ENCODE results near the gene ATXN7L1.

Gene ATXN7L1, protein sequence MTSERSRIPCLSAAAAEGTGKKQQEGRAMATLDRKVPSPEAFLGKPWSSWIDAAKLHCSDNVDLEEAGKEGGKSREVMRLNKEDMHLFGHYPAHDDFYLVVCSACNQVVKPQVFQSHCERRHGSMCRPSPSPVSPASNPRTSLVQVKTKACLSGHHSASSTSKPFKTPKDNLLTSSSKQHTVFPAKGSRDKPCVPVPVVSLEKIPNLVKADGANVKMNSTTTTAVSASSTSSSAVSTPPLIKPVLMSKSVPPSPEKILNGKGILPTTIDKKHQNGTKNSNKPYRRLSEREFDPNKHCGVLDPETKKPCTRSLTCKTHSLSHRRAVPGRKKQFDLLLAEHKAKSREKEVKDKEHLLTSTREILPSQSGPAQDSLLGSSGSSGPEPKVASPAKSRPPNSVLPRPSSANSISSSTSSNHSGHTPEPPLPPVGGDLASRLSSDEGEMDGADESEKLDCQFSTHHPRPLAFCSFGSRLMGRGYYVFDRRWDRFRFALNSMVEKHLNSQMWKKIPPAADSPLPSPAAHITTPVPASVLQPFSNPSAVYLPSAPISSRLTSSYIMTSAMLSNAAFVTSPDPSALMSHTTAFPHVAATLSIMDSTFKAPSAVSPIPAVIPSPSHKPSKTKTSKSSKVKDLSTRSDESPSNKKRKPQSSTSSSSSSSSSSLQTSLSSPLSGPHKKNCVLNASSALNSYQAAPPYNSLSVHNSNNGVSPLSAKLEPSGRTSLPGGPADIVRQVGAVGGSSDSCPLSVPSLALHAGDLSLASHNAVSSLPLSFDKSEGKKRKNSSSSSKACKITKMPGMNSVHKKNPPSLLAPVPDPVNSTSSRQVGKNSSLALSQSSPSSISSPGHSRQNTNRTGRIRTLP

DNA sequence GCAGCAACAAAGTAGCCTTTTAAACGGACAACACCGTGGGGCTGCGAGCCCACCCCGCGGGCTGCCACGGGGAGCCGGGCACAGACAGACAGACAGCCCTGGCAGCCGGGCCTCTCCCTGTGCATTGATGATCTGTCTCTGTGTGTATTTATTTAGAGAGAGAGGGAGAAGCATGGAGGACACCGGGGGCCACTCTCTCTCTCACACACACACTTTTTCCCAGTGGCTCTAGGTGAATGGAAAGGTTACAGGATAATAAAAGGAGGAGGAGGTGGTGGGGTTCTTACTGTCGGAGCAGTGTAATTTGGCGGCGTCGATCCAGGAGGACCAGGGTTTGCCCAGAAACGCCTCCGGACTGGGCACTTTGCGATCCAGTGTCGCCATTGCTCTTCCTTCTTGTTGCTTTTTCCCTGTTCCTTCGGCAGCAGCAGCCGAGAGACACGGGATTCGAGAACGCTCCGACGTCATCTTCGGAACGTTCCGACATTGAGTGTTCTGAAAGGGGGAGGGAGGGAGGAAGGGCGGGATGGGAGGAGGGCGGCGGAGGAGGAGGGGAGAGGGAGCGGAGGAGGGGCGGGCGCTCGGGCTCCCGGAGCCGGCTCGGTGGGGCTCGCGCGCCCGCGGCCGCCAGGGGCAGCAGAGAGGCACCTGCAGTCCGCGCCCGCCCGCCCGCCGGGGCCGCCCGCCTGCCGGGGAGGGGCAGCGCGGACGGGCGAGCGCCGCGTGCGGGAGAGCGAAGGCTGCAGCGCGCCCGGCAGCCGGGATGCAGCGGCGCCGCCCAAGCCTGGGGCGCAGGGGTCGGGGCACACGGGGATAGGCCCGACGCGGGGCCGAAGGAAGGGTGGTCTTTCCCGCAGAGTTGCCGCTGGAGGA lies at the start of gene ATXN7L1:
Gene ATXN7L1, minus strand, starts transcription at position 509 of the 873 bp plus-strand sequence. Its CDS starts 41 bp downstream, at position 468.
- Histone ChIP-seq H3K27me3 (ENCODE audit: control insufficient read depth, insufficient read depth, low read length) (no peaks in the 10 kb centered on the region; the same call in 1 of the 2 replicates), H3K4me1 (ENCODE audit: control insufficient read depth, insufficient read depth, low read length) (peaks cover 1% of the 10 kb centered on the region; the same call in 1 of the 2 replicates), H3K9me3 (ENCODE audit: control insufficient read depth, insufficient read depth, low read length) (no peaks in the 10 kb centered on the region), H3K27ac (ENCODE audit: low read length) (no peak within 1 kb of the TSS), H3K4me3 (ENCODE audit: low read length) (peak within 1 kb of the TSS; percentile 72), H3K36me3 (ENCODE audit: control insufficient read depth, insufficient read depth, low read length) (no peaks in the 10 kb centered on the region)
- DNase-seq (ENCODE audit: low read depth, low spot score): peak; percentile 91
- no CpG with 5 or more reads among the region's 77 CpGs for whole genome bisulfite sequencing (ENCODE audit: insufficient coverage, insufficient read length)

DNA sequence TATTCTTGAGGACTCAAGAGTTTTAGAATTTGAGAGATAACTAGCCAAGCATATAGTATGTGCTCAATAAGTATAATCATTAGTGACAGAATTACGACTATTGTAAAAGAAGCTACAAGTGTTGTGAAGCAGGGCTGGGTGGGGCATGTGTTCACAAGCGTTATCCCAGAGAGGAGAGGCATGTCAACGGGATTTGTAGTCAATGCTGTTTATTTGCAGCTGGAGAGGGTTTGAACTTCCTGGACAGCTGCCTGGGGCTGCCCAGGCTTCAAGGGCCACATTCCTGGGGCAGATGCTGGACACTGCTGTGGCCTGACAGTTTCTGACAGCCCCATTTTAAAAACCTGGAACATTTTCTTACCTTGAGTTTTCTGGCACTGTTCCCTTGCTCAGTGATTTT lies 49.7 kb upstream of the ATXN7L1 start:
- Histone ChIP-seq H3K9me3 (ENCODE audit: control insufficient read depth, insufficient read depth, low read length) (no peaks in the 10 kb centered on the region), H3K36me3 (ENCODE audit: control insufficient read depth, insufficient read depth, low read length) (no peaks in the 10 kb centered on the region), H3K27me3 (ENCODE audit: control insufficient read depth, insufficient read depth, low read length) (no peaks in the 10 kb centered on the region), H3K4me1 (ENCODE audit: control insufficient read depth, insufficient read depth, low read length) (no peaks in the 10 kb centered on the region), H3K4me3 (ENCODE audit: low read length) (no peak overlapping the region), H3K27ac (ENCODE audit: low read length) (no peak overlapping the region)
- DNase-seq (ENCODE audit: low read depth, low spot score): no peak
- WGBS (ENCODE audit: insufficient coverage, insufficient read length): no CpG with 5 or more reads among the region's 3 CpGs

DNA sequence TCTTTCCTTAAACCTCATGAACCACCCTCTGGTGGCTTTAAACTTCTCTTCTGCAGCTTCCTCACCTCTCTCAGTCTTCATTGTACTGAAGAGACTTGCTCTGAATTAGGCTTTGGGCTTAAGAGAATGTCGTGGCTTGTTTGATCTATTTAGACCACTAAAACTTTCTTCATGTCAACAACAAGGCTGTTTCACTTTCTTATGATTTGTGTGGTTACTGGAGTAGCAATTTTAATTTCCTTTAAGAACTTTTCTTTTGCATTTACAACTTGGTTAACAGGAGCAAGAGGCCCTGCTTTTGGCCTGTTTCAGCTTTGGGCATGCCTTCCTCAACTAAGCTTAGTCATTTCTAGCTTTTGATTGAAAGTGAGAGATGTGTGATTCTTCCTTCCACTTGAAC lies 48.5 kb upstream of the ATXN7L1 start:
- no peaks in the 10 kb centered on the region; the same call in 1 of the 2 replicates for H3K9me3 ChIP-seq (ENCODE audit: control insufficient read depth, insufficient read depth, low read length)
- H3K27ac ChIP-seq (ENCODE audit: low read length): no peak overlapping the region
- no peaks in the 10 kb centered on the region for H3K4me1 ChIP-seq (ENCODE audit: control insufficient read depth, insufficient read depth, low read length)
- no CpG with 5 or more reads among the region's 1 CpG for WGBS (ENCODE audit: insufficient coverage, insufficient read length)
- no peak for DNase-seq (ENCODE audit: low read depth, low spot score)
- H3K36me3 ChIP-seq (ENCODE audit: control insufficient read depth, insufficient read depth, low read length): no peaks in the 10 kb centered on the region
- no peak overlapping the region for H3K4me3 ChIP-seq (ENCODE audit: low read length)
- no peaks in the 10 kb centered on the region for H3K27me3 ChIP-seq (ENCODE audit: control insufficient read depth, insufficient read depth, low read length)

DNA sequence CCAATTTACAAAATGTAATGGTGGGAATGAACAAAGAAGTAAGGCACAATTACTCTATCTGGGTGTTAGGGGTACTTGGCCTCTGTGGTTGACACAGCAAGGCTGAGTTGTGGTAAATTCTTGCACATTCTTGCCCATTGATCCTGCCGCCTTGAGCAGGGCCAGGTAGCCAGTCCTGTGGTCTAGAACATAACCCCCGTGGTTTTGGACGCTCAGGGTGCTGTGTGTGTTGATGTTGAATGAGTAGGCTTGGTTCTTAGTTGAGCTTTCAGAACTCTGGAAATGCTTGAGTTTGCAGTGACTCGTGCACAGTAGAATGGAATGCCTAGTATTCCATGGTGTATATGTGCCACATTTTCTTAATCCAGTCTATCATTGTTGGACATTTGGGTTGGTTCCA lies 44.4 kb upstream of the ATXN7L1 start:
- WGBS (ENCODE audit: insufficient coverage, insufficient read length): no CpG with 5 or more reads among the region's 4 CpGs
- no peak for DNase-seq (ENCODE audit: low read depth, low spot score)

DNA sequence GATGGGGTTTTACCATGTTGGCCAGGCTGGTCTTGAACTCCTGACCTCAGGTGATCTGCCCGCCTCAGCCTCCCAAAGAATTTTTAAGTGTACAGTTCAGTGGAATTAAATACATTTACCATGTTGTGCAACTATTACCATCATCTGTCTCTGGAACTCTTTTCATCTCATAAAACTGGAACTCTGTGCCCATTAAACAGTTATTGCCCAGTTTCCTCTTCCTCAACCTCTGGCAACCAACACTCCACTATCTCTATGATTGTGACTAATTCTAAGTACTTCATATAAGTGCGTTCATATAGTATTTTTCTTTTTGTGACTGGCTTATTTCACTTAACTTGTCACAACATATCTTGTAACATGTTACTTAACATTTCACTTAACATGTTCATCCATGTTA lies 41.3 kb upstream of the ATXN7L1 start:
- H3K4me1 ChIP-seq (ENCODE audit: control insufficient read depth, insufficient read depth, low read length): no peaks in the 10 kb centered on the region
- no peaks in the 10 kb centered on the region for H3K27me3 ChIP-seq (ENCODE audit: control insufficient read depth, insufficient read depth, low read length)
- H3K36me3 ChIP-seq (ENCODE audit: control insufficient read depth, insufficient read depth, low read length): no peaks in the 10 kb centered on the region
- H3K9me3 ChIP-seq (ENCODE audit: control insufficient read depth, insufficient read depth, low read length): no peaks in the 10 kb centered on the region; the same call in 1 of the 2 replicates
- WGBS (ENCODE audit: insufficient coverage, insufficient read length): no CpG with 5 or more reads among the region's 2 CpGs
- H3K4me3 ChIP-seq (ENCODE audit: low read length): no peak overlapping the region
- H3K27ac ChIP-seq (ENCODE audit: low read length): no peak overlapping the region
- no peak for DNase-seq (ENCODE audit: low read depth, low spot score)

More for the DNA sequence above, 44.4 kb upstream of the ATXN7L1 start:
- no peaks in the 10 kb centered on the region for H3K27me3 ChIP-seq (ENCODE audit: control insufficient read depth, insufficient read depth, low read length)
- H3K9me3 ChIP-seq (ENCODE audit: control insufficient read depth, insufficient read depth, low read length): no peaks in the 10 kb centered on the region; the same call in 1 of the 2 replicates
- H3K4me3 ChIP-seq (ENCODE audit: low read length): no peak overlapping the region
- H3K27ac ChIP-seq (ENCODE audit: low read length): no peak overlapping the region
- H3K36me3 ChIP-seq (ENCODE audit: control insufficient read depth, insufficient read depth, low read length): no peaks in the 10 kb centered on the region
- H3K4me1 ChIP-seq (ENCODE audit: control insufficient read depth, insufficient read depth, low read length): no peaks in the 10 kb centered on the region

DNA sequence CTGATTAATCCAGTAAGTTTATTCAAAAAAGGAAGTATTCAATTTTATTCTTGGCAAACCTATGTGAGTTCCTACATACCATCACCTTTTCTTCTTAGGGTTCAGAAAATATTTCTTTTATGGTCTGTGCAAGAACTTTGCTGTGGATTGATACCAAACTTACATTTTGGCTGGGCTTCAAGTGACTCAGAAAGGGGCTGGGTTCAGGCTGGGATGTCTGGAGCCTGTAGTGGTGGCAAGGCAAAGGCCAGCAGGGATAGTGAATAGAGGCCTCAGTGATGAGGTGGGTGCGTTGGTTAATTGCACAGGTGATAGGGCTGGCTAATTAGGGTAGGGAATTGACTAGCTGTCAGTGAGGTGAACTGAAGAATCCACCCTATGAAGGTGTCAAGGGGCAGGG lies 40.2 kb upstream of the ATXN7L1 start:
- H3K4me1 ChIP-seq (ENCODE audit: control insufficient read depth, insufficient read depth, low read length): no peaks in the 10 kb centered on the region
- no peaks in the 10 kb centered on the region for H3K36me3 ChIP-seq (ENCODE audit: control insufficient read depth, insufficient read depth, low read length)
- no peak overlapping the region for H3K27ac ChIP-seq (ENCODE audit: low read length)
- no peaks in the 10 kb centered on the region; the same call in 1 of the 2 replicates for H3K9me3 ChIP-seq (ENCODE audit: control insufficient read depth, insufficient read depth, low read length)
- WGBS (ENCODE audit: insufficient coverage, insufficient read length): no CpG with 5 or more reads among the region's 1 CpG
- no peak for DNase-seq (ENCODE audit: low read depth, low spot score)
- H3K27me3 ChIP-seq (ENCODE audit: control insufficient read depth, insufficient read depth, low read length): no peaks in the 10 kb centered on the region
- H3K4me3 ChIP-seq (ENCODE audit: low read length): no peak overlapping the region

DNA sequence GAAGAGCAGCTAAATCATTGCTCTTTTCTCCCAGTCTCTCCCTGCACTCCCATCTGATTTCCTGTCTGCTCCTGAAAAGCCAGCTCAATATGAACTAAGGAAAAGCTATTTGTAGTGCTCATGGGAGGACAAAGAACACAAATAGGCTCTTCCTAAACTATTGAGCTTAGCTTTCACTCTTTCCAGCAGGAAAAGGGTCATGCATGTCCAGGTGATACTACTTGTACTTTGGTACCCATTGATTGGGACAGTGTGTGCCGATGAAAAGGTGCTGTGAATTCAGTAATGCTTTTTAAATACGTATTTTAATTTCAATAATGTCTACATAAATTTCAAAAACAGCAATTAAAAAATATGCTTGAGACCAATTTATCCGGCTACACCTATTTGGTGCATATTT lies 37.5 kb upstream of the ATXN7L1 start:
- Histone ChIP-seq H3K4me3 (ENCODE audit: low read length) (no peak overlapping the region), H3K4me1 (ENCODE audit: control insufficient read depth, insufficient read depth, low read length) (no peaks in the 10 kb centered on the region), H3K36me3 (ENCODE audit: control insufficient read depth, insufficient read depth, low read length) (no peaks in the 10 kb centered on the region), H3K27ac (ENCODE audit: low read length) (no peak overlapping the region), H3K27me3 (ENCODE audit: control insufficient read depth, insufficient read depth, low read length) (no peaks in the 10 kb centered on the region), H3K9me3 (ENCODE audit: control insufficient read depth, insufficient read depth, low read length) (no peaks in the 10 kb centered on the region)
- WGBS (ENCODE audit: insufficient coverage, insufficient read length): no CpG with 5 or more reads among the region's 3 CpGs
- DNase-seq (ENCODE audit: low read depth, low spot score): no peak

DNA sequence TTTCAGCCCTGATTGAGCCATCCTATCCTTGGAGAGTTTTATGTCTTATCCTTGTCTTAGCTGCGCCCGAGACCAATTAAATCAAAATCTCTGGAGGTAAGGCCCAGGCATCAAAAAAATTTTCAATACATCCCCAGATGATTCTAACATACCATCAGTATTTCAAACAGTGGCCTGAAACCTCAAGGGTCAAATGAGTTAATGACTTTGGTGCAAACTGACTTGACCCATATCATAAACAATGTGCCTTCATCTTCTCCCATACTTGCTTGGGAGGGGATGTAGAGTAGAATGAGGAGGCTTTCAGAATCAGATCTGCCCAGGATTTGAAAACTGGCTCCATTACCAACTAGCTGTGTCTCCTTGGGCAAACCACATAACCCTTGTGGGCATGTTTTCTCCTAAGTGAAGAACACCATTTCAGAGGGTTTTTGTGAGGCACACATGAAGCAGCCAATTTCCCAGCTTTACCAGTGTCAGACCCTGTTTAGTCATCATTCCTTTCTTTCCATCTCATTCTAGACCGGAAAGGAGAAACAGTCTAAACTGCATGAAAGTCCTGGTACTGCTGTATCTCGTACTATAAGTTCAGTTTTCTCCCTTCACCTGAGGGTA lies 35.7 kb upstream of the ATXN7L1 start:
- no peaks in the 10 kb centered on the region for H3K4me1 ChIP-seq (ENCODE audit: control insufficient read depth, insufficient read depth, low read length)
- no peak overlapping the region for H3K27ac ChIP-seq (ENCODE audit: low read length)
- no peaks in the 10 kb centered on the region for H3K27me3 ChIP-seq (ENCODE audit: control insufficient read depth, insufficient read depth, low read length)
- no CpG with 5 or more reads among the region's 4 CpGs for WGBS (ENCODE audit: insufficient coverage, insufficient read length)
- no peaks in the 10 kb centered on the region for H3K9me3 ChIP-seq (ENCODE audit: control insufficient read depth, insufficient read depth, low read length)
- no peak overlapping the region for H3K4me3 ChIP-seq (ENCODE audit: low read length)
- no peak for DNase-seq (ENCODE audit: low read depth, low spot score)
- H3K36me3 ChIP-seq (ENCODE audit: control insufficient read depth, insufficient read depth, low read length): no peaks in the 10 kb centered on the region

DNA sequence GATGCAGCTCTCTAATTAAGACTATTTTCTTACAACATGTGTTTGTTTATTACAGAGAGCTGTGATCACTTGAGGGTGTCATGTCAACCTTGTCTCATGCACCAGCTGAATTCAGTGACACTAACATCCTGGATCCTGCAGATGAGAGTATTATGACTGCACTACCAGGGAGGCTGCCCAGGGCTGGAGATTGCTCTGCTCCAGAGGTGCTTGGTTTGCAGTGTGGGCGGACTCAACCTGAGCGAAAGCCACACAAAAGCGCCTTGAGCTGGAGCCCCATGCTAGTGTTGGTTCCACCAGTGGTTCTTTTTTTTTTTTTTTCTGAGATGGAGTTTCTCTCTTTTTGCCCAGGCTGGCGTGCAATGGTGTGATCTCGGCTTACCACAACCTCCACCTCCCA lies 33.8 kb upstream of the ATXN7L1 start:
- no peak for DNase-seq (ENCODE audit: low read depth, low spot score)
- Histone ChIP-seq H3K4me1 (ENCODE audit: control insufficient read depth, insufficient read depth, low read length) (peaks cover 3% of the 10 kb centered on the region), H3K27ac (ENCODE audit: low read length) (no peak overlapping the region), H3K4me3 (ENCODE audit: low read length) (no peak overlapping the region), H3K36me3 (ENCODE audit: control insufficient read depth, insufficient read depth, low read length) (no peaks in the 10 kb centered on the region), H3K27me3 (ENCODE audit: control insufficient read depth, insufficient read depth, low read length) (no peaks in the 10 kb centered on the region), H3K9me3 (ENCODE audit: control insufficient read depth, insufficient read depth, low read length) (no peaks in the 10 kb centered on the region)
- no CpG with 5 or more reads among the region's 5 CpGs for WGBS (ENCODE audit: insufficient coverage, insufficient read length)
